PFSK-1 (cell line): Measurements from ENCODE around the gene SETBP1.

Source experiments
- FOXP2 ChIP-seq: optimal IDR thresholded peaks from 2 replicates; pipeline ENCODE3; 2011; ENCODE audit warnings: borderline replicate concordance, control low read depth, inconsistent platforms; ENCODE audit not compliant: insufficient read depth; ENCODE audit errors: extremely low read length, extremely low read depth
- POLR2AphosphoS5 ChIP-seq: IDR thresholded peaks from 2 replicates; pipeline ENCODE4 v1.6.1; 2012; ENCODE audit warnings: low read depth, mild to moderate bottlenecking, control low read depth, low read length, moderate library complexity
- REST ChIP-seq, 2 experiments: IDR thresholded peaks; 2 replicates each; pipeline versions ENCODE4 v1.6.1 to v1.8.0; 2011 to 2012; ENCODE audit warnings: low read depth in 2 of 2, low read length in 2 of 2, control low read depth in 1 of 2, inconsistent platforms in 1 of 2, mild to moderate bottlenecking in 1 of 2, moderate library complexity in 1 of 2; ENCODE audit not compliant: insufficient read depth in 1 of 2
- SIN3A ChIP-seq: IDR thresholded peaks from 2 replicates; pipeline ENCODE4 v1.6.1; 2012; ENCODE audit warnings: mild to moderate bottlenecking, low read length, moderate library complexity, borderline replicate concordance; ENCODE audit not compliant: insufficient read depth
- TAF1 ChIP-seq: IDR thresholded peaks from 2 replicates; pipeline ENCODE4 v1.6.1; 2012; ENCODE audit warnings: low read length, control low read depth, borderline replicate concordance; ENCODE audit not compliant: insufficient read depth

- no peak for TF ChIP-seq SIN3A
- no peak for TF ChIP-seq POLR2AphosphoS5
- TF ChIP-seq REST (IDR thresholded peaks at IDR 0.05; ENCODE audit: insufficient read depth in 1 of 2, low read depth in 2 of 2, low read length in 2 of 2): no peak
- no peak for TF ChIP-seq TAF1
- no peak for TF ChIP-seq FOXP2
Measured at GRCh38 chr18:44683556-44683955, 2.9 kb downstream of the SETBP1 start.
